ENCODE data around the gene COG4.
"Not testable (repeated sequence)": the region's sequence is repeated elsewhere in the genome, so short reads cannot be mapped to it uniquely, and the experiment has no call there.

The COG4 gene

DNA sequence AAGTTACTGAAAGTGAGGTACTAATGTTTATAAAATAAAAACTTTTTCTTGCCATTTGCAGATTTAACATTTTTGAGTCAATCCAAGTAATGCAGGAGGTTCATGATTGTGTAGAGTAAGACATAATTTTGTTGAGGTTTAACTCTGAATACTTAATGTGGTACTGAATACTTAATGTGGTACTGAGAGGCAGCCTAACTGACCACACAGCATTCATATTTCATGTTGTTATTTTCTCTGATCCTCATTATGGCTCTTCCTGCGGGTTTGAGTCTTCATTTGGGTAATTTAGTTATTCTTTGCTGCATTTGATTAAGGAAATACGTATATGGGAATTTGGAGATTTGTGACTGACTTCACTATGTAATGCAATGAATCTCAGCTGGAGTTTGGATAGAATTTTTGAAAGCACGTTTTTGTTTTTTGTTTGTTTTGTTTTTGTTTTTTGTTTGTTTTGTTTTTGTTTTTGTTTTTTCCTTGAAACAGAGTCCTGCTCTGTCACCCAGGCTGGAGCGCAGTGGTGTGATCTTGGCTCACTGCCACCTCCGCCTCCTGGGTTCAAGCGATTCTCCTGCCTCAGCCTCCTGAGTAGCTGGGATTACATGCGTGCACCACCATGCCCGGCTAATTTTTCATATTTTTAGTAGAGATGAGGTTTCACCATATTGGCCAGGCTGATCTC, 4.1 kb upstream of the COG4 start:
- DNase-seq (ENCODE audit: extremely low read depth in 1 of 2, low read depth in 1 of 2), result no peak

DNA sequence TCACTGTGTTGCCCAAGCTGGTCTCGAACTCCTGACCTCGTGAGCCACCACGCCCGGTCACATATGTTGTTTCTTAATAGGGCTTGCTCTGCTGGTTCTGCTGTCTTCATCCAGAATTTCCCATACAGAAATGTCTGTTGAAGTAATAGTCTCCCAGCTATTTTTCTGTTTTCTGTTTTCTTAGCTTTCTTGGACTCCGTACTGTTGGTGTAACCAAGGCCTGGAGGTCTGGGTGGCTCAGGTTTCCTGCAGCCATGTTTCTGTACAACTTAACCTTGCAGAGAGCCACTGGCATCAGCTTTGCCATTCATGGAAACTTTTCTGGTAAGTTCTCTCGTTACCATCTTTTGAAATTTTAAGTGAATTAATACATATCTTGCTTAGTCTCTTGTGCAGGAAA, 3.0 kb upstream of the COG4 start:
- DNase-seq (ENCODE audit: extremely low read depth in 1 of 2, low read depth in 1 of 2), result no peak

DNA sequence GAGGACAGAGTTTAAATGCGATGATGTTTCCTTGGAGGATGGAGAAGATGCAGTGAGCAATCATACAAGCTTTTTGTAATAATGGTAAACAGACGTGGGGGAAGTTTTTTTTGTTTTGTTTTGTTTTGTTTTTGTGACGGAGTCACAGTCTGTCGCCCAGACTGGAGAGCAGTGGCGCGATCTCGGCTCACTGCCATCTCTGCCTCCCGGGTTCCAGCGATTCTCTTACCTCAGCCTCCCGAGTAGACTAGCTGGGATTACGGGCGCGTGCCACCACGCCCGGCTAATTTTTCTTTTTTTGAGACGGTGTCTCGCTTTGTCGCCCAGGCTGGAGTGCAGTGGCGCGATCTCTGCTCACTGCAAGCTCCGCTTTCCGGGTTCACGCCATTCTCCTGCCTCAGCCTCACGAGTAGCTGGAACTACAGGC, 1.1 kb upstream of the COG4 start:
- DNase-seq (ENCODE audit: extremely low read depth in 1 of 2, low read depth in 1 of 2), result not testable (repeated sequence)

DNA sequence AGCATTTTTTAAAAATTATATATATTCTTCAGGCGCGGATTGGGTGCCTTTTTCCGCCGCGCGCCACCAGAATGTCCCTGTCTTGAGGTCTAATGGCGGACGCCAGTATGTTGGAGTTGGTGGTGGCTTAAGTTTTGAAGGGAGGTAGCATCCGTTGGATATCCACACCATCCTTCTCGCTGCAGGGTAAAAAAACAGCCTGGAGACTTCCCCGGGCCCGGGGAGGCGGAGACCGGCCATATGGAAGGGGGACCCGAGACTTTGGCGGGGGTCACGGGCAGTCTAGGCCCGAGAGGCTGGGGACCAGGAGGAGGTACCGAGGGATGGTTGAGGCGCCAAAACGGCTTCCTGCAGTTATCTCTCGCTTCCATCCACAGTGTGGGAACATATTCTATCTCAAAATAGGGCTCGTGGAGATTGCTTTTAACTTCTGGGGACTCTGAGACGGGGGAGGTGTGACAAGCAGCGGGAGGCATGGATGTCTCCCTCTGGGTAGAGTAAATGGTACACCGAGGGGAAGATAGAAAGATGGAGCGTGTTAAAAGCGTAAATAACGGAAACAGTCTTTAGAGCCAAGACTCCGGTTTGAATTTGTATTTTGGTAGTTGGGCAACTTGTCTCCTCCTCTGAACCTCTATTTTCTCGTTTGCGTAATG, 517 bp upstream of the COG4 start, which contains the start of gene SF3B3:
Gene SF3B3, plus strand, starts transcription at position 74 of the 656 bp plus-strand sequence. CDS start 2,841 bp downstream, outside the sequence.
- DNase-seq (ENCODE audit: extremely low read depth in 1 of 2, low read depth in 1 of 2), result peak in 1 of 2 donors; percentile 23

DNA sequence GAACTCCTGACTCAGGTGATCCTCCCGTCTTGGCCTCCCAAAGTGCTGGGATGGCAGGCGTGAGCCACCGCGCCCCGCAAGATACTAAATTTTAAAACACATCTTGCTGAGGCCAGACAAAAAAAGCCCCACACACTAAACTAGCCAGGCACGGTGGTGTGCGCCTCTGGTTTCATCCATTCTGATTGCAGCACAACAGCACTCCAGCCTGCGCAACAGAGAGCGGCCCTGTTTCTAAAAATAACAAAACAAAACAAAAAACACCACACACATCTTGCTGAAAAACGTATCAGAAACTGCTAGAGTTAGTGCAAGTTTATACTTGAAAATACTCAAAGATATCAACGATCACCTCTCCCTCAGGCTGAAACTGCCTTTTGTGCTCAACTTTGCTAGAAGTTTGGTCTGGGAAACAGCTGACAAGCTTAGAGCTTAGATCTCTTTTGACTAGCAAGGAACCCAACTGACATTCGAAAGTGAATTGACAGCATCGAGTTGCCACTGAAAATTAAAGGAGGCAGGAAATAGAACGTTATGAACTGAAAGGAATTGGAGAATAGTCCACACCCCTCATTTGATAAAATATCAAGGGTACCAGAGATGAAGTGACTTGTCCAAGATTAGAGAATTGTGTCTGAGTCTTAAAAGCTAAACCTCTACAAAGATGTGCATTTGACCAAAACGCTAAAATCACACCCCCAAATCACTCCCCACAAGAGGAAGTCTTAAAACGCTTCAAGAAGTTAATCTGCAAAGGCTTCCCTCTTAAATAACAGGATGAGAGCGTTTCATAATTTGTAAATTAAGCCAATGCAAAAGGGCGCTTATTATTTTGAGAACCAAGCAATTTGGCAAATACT, 908 bp downstream of the COG4 start:
- DNase-seq (ENCODE audit: extremely low read depth in 1 of 2, low read depth in 1 of 2), result no peak

DNA sequence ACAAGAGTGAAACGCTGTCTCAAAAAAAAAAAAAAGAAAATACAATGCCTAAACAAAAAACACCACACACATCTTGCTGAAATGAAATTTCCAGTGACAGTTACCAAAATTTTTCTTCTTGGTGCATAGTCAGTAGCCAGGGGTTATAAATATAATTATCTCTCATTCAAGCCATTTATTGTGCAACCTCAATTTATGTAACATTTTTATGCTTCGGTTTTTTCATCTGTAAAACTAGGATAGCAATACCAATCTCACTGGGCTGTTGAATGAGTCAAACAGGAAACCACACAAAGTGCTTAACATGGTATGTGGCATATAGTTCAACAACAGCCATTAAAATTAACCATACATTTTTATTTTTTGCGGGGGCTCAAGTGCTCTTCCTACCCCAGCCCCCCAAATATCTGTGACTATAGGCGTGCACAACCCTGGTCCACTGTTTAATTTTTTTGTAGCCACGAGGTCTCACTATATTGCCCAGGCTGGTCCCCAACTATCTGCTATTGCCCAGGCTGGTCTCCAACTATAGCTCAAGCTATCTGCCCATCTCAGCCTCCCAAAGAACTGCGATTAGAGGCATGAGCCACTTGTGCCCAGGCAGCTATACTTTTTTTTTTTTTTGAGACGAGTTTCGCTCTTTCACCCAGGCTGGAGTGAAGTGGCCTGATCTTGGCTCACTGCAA, 2.6 kb downstream of the COG4 start:
- no peak for DNase-seq (ENCODE audit: extremely low read depth in 1 of 2, low read depth in 1 of 2)

DNA sequence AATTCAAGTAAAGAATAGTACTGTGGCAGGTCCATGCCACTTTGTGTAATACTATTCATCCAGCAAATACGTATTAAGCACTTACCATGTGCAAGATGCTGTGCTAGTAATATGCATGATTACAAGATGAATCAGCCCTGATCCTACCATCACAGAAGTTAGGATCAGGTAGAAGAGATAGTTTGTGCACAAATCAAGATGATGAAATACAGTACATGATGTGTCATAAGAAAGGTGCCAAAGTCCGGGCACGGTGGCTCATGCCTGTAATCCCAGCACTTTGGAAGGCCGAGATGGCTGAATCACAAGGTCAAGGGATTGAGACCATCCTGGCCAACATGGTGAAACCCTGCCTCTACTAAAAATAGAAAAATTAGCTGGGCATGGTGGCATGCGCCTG, 10.9 kb downstream of the COG4 start:
- DNase-seq (ENCODE audit: extremely low read depth in 1 of 2, low read depth in 1 of 2), result no peak

DNA sequence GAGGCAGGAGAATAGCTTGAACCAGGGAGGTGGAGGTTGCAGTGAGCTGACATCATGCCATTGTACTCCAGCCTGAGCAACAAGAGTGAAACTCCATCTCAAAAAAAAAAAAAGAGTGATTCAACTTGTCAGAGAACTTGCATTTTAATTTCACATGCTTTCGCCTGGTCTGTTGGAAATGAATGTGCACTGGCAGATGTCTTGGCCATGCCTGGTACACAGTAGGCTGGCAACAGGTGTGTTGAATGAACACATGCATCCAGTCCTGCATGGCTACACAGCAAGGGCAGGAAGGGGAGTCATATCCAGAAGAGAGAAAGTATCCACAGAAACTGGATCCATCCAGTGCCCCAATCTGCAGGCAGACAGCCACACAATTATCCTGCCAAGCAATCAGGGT, 11.5 kb downstream of the COG4 start:
- DNase-seq (ENCODE audit: extremely low read depth in 1 of 2, low read depth in 1 of 2), result no peak

DNA sequence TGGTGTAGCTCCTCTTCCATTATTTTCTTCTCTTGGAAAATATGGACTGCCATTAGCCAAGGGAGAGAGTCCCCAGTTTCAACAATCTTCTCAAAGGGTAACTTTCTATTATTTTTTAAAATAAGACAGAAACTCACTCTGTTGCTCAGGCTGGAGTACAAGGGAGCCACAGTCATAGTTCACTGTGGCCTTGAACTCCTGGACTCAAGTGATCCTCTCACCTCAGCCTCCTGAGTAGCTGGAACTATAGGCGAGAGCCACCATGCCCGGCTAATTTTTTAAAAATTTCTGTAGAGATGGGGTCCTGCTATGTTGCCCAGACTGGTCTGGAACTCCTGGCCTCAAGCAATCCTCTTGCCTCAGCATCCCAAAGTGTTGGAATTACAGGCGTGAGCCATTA, 13.1 kb downstream of the COG4 start:
- no peak for DNase-seq (ENCODE audit: extremely low read depth in 1 of 2, low read depth in 1 of 2)

DNA sequence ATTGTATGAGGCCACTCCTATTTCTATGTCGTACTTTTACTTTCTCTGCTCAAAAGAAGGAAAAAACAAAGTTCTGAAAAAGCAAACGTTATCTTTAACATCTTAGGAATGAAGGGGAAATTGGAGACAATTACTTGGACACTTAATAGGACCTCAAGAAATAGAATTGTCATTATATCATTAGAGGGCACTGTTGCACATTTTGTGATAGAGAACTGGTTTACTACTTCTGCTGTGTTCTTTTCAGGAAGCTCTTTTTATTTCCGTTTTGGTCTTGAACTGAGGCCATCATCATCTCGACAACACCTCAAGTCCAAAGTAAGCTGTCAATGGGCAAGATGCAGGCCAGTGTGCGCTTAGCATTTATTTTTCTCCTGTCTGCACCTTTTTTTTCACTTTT, 14.6 kb downstream of the COG4 start:
- DNase-seq (ENCODE audit: extremely low read depth in 1 of 2, low read depth in 1 of 2), result no peak

DNA sequence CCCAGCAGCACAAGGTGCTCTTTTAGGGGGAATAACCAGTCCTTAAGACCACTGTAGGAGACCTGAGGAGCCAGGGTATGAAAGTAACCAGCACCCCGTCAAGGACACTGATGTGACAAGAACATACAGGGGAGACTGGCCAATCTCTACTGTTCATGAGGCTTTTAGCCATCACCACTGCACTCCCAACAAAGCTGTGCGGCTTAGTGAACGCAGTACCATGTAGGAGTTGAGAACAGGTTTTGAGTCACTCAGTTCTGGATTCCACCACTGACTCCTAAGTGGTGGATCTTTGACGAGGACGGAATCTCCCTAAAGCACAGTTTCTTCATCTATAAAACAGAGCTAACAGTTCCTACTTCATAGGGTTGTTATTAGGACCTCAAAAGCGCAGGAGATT, 26.8 kb downstream of the COG4 start:
- no peak for DNase-seq (ENCODE audit: extremely low read depth in 1 of 2, low read depth in 1 of 2)

DNA sequence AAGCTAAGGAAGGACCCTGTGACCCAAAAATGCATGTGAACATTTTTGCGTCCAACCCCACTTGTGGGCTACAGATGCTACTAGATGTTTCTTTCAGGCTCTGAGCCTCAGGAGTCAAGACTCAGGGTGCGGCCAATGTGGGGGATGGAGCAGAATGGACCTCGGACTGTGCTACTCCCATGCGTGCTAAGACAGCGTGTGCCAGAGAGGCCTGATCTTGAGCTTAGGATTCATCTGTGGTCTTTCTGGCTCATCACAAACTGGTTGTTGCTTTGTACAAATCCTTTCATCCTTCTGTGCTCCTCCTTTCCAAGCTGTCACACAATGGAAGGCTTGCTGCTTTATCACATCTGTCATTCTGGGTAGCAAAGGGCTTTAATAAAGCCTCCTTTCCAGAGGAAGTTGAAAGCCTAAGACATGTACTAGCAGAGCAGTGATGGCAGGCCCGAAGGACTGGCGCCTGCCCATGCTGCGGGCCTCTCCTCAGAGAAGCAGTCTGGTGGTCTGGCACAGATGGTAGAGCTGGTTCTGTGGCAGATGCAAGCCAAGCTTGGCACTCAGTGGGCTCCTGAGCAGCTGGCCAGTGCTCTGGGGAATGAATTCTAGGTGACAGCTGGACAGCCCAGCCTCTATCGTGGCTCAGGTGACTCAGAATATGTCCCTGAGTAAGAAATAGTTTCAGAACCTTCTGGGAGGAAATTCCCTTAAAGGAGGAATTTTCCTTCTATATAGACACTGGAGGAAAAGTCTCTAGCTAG, 27.8 kb downstream of the COG4 start:
- DNase-seq (ENCODE audit: extremely low read depth in 1 of 2, low read depth in 1 of 2), result no peak

DNA sequence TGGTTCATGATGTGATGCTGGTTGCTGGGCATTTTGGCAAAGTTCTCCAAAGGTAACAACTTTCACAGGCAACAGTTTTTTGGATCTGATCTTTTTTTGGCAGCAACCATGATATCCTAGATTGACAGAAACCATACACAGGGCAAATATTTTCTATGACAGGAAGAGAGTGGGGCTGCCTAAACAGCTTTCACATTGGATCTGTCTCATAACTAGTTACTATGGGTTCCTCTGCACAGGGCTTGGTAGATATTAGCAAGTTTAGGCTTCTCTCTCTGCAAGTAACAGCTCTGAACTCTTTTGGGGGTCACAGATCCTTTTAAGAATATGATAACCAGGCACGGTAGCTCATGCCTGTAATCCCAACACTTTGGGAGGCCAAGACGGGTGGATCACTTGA, 28.6 kb downstream of the COG4 start:
- no peak for DNase-seq (ENCODE audit: extremely low read depth in 1 of 2, low read depth in 1 of 2)

DNA sequence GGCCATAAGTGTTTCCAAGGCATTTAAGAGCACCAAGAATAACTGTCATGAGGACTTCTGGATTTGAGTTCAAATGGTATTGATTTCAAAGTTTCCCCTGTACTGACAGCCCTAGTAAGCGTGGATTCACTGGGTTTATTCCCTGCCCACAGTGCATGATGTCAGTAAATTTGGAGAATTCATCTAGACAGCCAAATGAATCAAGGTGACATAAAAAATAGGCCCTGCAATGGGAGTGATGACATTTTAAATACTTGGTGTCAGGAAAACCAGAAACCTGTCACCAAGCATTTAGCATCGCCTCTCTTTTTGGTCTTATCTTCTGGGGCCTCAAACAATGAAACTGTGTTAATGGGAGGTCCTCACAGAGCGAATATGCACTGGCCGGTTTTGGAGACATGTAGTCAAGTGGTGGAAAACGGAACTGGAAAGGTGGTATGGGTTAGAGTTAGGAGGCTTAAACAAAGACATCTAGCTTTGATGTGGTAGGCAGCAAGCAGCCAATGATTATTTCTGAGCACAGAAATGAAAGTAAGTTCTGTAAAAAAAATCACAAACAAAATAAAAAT, 29.1 kb downstream of the COG4 start:
- no peak for DNase-seq (ENCODE audit: extremely low read depth in 1 of 2, low read depth in 1 of 2)

DNA sequence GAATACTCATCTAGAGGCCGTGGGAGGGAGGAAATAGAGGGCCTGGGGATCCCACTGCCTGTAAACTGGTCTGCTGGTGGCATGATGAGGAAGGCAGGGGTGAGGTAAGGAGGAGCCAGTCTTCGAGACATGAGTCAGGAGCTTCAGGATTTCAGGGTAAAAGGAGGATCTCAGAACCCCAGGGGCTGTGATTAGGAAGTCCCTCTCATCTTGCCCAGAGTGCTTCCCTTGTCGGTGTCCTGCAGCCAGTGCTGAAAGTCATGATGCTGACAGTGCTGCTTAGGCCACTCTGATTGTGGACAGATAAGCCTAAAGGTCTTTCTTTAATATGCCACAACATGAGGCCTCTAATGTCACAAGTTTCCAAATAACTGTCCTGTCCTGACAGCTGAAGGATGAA, 29.6 kb downstream of the COG4 start:
- no peak for DNase-seq (ENCODE audit: extremely low read depth in 1 of 2, low read depth in 1 of 2)

DNA sequence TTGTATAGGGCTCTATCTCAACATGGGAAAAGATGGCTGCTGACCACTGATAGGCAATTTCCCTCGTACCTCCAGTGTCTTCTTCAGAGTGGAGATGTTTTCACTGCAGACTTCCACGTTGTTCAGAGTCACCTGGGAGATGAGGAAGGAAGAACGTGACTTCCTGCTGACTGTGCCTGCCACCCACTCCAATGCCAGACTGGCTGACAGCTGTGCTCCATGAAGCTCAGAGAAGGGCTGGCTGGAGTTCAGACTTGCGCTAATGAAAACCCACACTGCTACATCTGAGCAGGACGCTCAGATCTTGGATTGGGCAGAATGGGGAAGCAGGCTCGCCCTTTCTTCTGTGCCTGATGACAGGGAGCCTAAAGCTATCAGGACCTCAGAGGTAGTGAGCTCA, 33.1 kb downstream of the COG4 start:
- DNase-seq (ENCODE audit: extremely low read depth in 1 of 2, low read depth in 1 of 2), result no peak

DNA sequence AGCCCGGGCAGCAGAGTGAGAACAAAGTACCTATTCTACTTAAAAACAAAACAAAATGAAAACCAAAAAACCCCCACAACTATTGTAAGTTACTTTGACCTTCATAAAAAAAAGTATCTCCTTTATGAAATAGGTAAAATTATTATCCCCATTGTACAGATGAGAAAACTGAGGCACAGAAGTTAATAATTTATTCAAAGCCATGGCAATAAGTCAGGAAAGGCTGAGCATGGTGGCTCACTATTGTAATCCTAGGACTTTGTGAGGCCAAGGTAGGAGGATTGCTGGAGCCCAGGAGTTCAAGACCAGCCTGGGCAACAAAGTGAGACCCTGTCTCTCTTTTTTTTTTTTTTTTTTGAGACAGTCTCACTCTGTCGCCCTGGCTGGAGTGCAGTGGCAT, 38.5 kb downstream of the COG4 start:
- DNase-seq (ENCODE audit: extremely low read depth in 1 of 2, low read depth in 1 of 2), result no peak

DNA sequence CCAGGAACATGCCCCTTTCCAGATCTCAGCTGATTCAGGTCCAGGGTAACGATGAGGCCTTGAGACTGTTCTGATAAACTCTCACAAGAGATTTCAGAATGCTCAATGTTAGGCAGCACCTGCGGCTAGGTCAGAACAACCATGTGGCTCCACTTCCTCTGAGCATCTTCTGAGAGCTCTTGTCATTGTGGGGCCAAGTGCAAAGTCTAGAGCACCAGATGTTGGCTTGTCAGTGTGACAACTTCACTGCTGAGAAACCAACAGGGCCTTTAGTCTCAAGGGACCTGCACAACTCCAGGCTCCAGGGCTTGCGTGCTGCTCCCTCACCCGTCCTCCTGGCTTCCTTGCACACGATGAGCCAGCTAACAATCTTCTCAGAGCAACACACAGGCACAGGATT, 39.9 kb downstream of the COG4 start:
- DNase-seq (ENCODE audit: extremely low read depth in 1 of 2, low read depth in 1 of 2), result no peak

DNA sequence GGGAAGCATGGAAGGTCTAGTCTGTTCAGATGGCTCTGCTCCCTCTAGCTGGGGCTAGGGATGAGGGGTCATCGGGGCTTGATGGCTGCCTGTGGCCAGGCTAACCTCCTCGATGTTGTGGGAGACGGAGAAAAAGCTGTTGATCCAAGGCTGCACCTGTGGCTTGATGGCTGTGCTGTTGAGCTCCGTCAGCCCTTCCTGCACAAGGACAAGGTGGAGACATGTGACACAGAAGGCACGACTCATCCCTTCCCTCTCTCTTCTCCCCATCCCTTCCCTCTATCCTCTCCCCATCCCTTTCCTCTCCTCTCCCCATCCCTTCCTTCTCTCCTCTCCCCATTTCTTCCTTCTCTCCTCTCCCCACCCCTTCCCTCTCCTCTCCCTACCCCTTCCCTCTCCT, 40.7 kb downstream of the COG4 start:
- DNase-seq (ENCODE audit: extremely low read depth in 1 of 2, low read depth in 1 of 2), result no peak

DNA sequence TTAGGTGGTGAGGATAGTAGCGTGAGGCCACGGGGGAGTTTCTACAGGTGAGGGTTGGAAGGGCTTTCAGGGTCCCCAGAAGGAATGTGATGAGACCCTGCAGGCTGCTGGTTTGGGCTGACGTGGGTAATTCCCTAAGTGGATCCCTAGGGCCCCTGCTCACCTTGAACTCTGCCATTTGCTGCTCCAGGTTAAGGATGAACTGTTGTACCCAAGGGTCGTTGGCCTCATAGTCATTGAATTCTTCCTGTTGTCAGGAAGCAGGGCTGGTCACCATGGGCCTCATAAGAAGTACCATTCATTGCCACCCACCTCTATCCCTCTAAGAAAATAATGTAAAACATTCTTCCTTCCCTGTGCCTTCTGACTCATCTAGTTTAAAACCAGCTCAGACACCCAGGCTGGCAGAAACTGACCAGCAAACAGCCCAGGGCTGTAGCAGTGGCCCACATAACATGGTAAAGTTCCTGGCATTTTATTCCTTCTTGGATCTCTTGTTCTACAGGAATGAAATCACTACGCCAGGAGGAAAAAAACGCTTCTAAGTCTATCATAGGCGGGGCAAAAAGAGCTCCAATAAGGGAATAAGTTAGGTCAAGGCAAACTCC, 41.3 kb downstream of the COG4 start:
- no peak for DNase-seq (ENCODE audit: extremely low read depth in 1 of 2, low read depth in 1 of 2)
